ENCODE data around the gene PCNX2.

- no peak for TF ChIP-seq ATF2 (IDR thresholded peaks at IDR 0.05; ENCODE audit: low read length)
- TF ChIP-seq RCOR1 (conservative IDR thresholded peaks at IDR 0.05; ENCODE audit: low read depth, low read length), result no peak
- TF ChIP-seq SP1 (IDR thresholded peaks at IDR 0.05; ENCODE audit: low read depth, low read length), result no peak
Measured at GRCh38 chr1:233299450-233299849, 3.9 kb upstream of the PCNX2 start.

All from GM12878 (cell line).